Erythroblast (primary cell): ENCODE results near the gene PRPF6.

Experiments used
- GATA1 ChIP-seq: IDR thresholded peaks from 2 replicates; pipeline ENCODE4 v1.6.1; 2011; ENCODE audit warnings: low read depth, mild to moderate bottlenecking, control low read depth, low read length, moderate library complexity
- POLR2A ChIP-seq: IDR thresholded peaks from 2 replicates; pipeline ENCODE4 v1.6.1; 2011; ENCODE audit warnings: mild to moderate bottlenecking, low read length

GRCh38 chr20:63968136-63968927 lies 12.6 kb upstream of the PRPF6 start:
- no peak for TF ChIP-seq POLR2A
- TF ChIP-seq GATA1: no peak
